PC-3 (cell line): ENCODE measurements around the gene LFNG. TPM values are rescaled to one million over a fixed set of nuclear protein-coding genes. Genes with fewer than 3 reads are reported as not detected.

Source experiments
- ATAC-seq: fragments of 200-7000 bp; cut with Tn5 transposase; 2 replicates; pipeline ENCODE4 v1.9.1; 2020; ENCODE audit warnings: mild to moderate bottlenecking, moderate library complexity
- BruUV-seq: library from RNA; stranded (reverse); fragments of 400-500 nt; replicated peaks from 2 replicates; lab custom pipeline; 2021; lab: Mats Ljungman, UMichigan
- CTCF ChIA-PET: fragments of 300-600 bp; sonication (Branson Sonifier 250); formaldehyde crosslinking; loops from one replicate; lab custom pipeline; 2022; ENCODE audit warnings: antibody characterized with exemption; lab: Charles Lee
- POLR2A ChIA-PET: fragments of 300-600 bp; sonication (Branson Sonifier 250); formaldehyde crosslinking; loops from one replicate; lab custom pipeline; 2022; ENCODE audit warnings: antibody characterized with exemption; ENCODE audit not compliant: unreplicated experiment; lab: Charles Lee
- DNase-seq: peaks from one replicate; pipeline ENCODE4 v3.0.0-alpha.2; 2015
- H2AFZ ChIP-seq: fragments of 300-600 bp; sonication (generic); 2 replicates; pipeline ENCODE4 v1.6.0; 2016; ENCODE audit warnings: antibody characterized with exemption, low read length
- H3F3A ChIP-seq: fragments of 300-600 bp; sonication (generic); one replicate; pipeline ENCODE4 v1.6.0; 2017; ENCODE audit warnings: antibody characterized with exemption, low read length, control low read depth, mild to moderate bottlenecking; ENCODE audit not compliant: unreplicated experiment
- H3K27ac ChIP-seq: fragments of 300-600 bp; sonication (generic); 2 replicates; pipeline ENCODE4 v1.5.1; 2016; ENCODE audit warnings: mild to moderate bottlenecking, low read length
- H3K27me3 ChIP-seq: fragments of 300-600 bp; sonication (generic); 2 replicates; pipeline ENCODE4 v1.6.1; 2016; ENCODE audit warnings: low read length, mixed read lengths
- H3K36me3 ChIP-seq: fragments of 300-600 bp; sonication (generic); 2 replicates; pipeline ENCODE4 v1.6.1; 2016; ENCODE audit warnings: low read depth, mixed run types, low read length, mixed read lengths
- H3K4me1 ChIP-seq: fragments of 300-600 bp; sonication (generic); 2 replicates; pipeline ENCODE4 v1.5.1; 2016; ENCODE audit warnings: low read length; ENCODE audit not compliant: insufficient read depth
- H3K4me2 ChIP-seq: fragments of 300-600 bp; sonication (generic); 2 replicates; pipeline ENCODE4 v1.6.0; 2016; ENCODE audit warnings: low read length
- H3K4me3 ChIP-seq: fragments of 300-600 bp; sonication (generic); 2 replicates; pipeline ENCODE4 v1.5.1; 2016; ENCODE audit warnings: mild to moderate bottlenecking, low read length, mixed read lengths
- H3K79me2 ChIP-seq: fragments of 300-600 bp; sonication (generic); 2 replicates; pipeline ENCODE4 v1.6.1; 2017; ENCODE audit warnings: low read length, mixed read lengths
- H3K9ac ChIP-seq: fragments of 300-600 bp; sonication (generic); 2 replicates; pipeline ENCODE4 v1.6.0; 2016; ENCODE audit warnings: mild to moderate bottlenecking, low read length
- H3K9me2 ChIP-seq: fragments of 300-600 bp; sonication (generic); replicated peaks from 2 replicates; pipeline ENCODE4 v1.6.1; 2016; ENCODE audit warnings: mixed run types, low read length, mixed read lengths
- H3K9me3 ChIP-seq: fragments of 300-600 bp; sonication (generic); 2 replicates; pipeline ENCODE4 v1.6.1; 2016; ENCODE audit warnings: low read length, mixed read lengths
- H4K20me1 ChIP-seq: fragments of 300-600 bp; sonication (generic); 2 replicates; pipeline ENCODE4 v1.6.1; 2016; ENCODE audit warnings: low read length, mixed read lengths
- CTCF ChIP-seq: fragments of 300-600 bp; sonication (generic); conservative IDR thresholded peaks from 2 replicates; pipeline ENCODE4 v1.5.1; 2017; ENCODE audit warnings: antibody characterized with exemption, low read depth, mild to moderate bottlenecking, low read length
- EZH2 ChIP-seq: fragments of 300-600 bp; sonication (generic); IDR thresholded peaks from one replicate; pipeline ENCODE4 v1.6.1; 2017; ENCODE audit warnings: antibody characterized with exemption, mild to moderate bottlenecking, low read length; ENCODE audit not compliant: unreplicated experiment
- EZH2phosphoT487 ChIP-seq: fragments of 300-600 bp; sonication (generic); IDR thresholded peaks from 2 replicates; pipeline ENCODE4 v1.6.1; 2018; ENCODE audit warnings: mild to moderate bottlenecking, antibody characterized with exemption, low read length, borderline replicate concordance
- intact Hi-C: fragments of 100-400 bp; cut with micrococcal nuclease; formaldehyde crosslinking; loops from 2 replicates; pipeline ENCODE4 v1.9.0; 2023
- total RNA-seq: library from RNA; depleted of rRNA; stranded (reverse); fragments of >200 nt; gene quantifications from 2 replicates; pipeline ENCODE4 v1.2.3, GENCODE V29; 2014

Gene LFNG
- total RNA-seq, 1 experiment from 2014 or later, result 7.7 TPM

- ChIA-PET CTCF (interaction anchor here (0.7 kb wide), 1 partner anchor 166 kb away, joined by 3 read pairs; no protein-coding TSS in a partner anchor), POLR2A (no interaction called here)
- Histone ChIP-seq H3F3A (no peaks in the 10 kb centered on the region), H4K20me1 (no peaks in the 10 kb centered on the region), H3K9me3 (no peaks in the 10 kb centered on the region), H2AFZ (no peak overlapping the region), H3K4me3 (peak overlapping the region; percentile 86), H3K27me3 (no peaks in the 10 kb centered on the region), H3K79me2 (peaks cover 30% of the 10 kb centered on the region), H3K4me2 (peak overlapping the region; percentile 93), H3K4me1 (peaks cover 21% of the 10 kb centered on the region), H3K36me3 (peaks cover 13% of the 10 kb centered on the region; the same call in 1 of the 2 replicates), H3K9me2 (no peaks in the 10 kb centered on the region), H3K9ac (peak overlapping the region; percentile 100), H3K27ac (no peak overlapping the region)
- ATAC-seq (peak; percentile 3; the same call in 1 of the 2 replicates), DNase-seq (no peak)
- TF ChIP-seq CTCF (no peak), EZH2phosphoT487 (no peak), EZH2 (no peak)
- intact Hi-C loops, result loop anchor here (2.0 kb wide), 2 partner anchors 29 to 77 kb away; partner anchors contain the start of gene GRIFIN
- BruUV-seq, result TSS peak; percentile 45
These were observed 34.4 kb downstream of the LFNG start for GRCh38 chr7:2553831-2554581.

- no peaks in the 10 kb centered on the region for H3K9me2 ChIP-seq
- BruUV-seq, result no TSS peak
- H3K9ac ChIP-seq, result peak overlapping the region; percentile 100
- no peak for DNase-seq
- H3K36me3 ChIP-seq, result peaks cover 7% of the 10 kb centered on the region; the same call in 1 of the 2 replicates
- H3K27ac ChIP-seq, result no peak overlapping the region
- H3K4me3 ChIP-seq, result peak overlapping the region; percentile 86
- no peaks in the 10 kb centered on the region for H3K27me3 ChIP-seq
- TF ChIP-seq CTCF, result no peak
- TF ChIP-seq EZH2phosphoT487, result no peak
- TF ChIP-seq EZH2, result no peak
- H2AFZ ChIP-seq, result no peak overlapping the region; the same call in 1 of the 2 replicates
- H3F3A ChIP-seq, result no peaks in the 10 kb centered on the region
- H3K4me2 ChIP-seq, result peak overlapping the region; percentile 93
- ATAC-seq, result no peak
- intact Hi-C loops, result loop anchor here (2.0 to 5.0 kb wide), 4 partner anchors 30 to 128 kb away; partner anchors contain the start of genes GRIFIN and TTYH3
- H3K79me2 ChIP-seq, result peaks cover 36% of the 10 kb centered on the region
- ChIA-PET POLR2A (no interaction called here), CTCF (no interaction called here)
- H3K9me3 ChIP-seq, result no peaks in the 10 kb centered on the region
- peaks cover 21% of the 10 kb centered on the region for H3K4me1 ChIP-seq
- H4K20me1 ChIP-seq, result no peaks in the 10 kb centered on the region
These were observed 35.1 kb downstream of the LFNG start for GRCh38 chr7:2554661-2555111.
